NCI-H1436 treated with DMSO at 0.1 percent for 48 hours (cell line): Measurements from ENCODE around the gene KITLG.
A peak's percentile ranks its signal among the peaks of the same experiment; 100 is the strongest.
"Not testable (repeated sequence)": the region's sequence is repeated elsewhere in the genome, so short reads cannot be mapped to it uniquely, and the experiment has no call there.

Source experiments
- DNase-seq: peaks from one replicate; lab custom pipeline; 2025; lab: John Stamatoyannopoulos, UW

KITLG gene

GRCh38 chr12:88580051-88580871 lies at the start of gene KITLG:
Gene KITLG (minus strand): TSS chr12:88580471. CDS start chr12:88580278, 193 bp downstream.
- peak; percentile 50 for DNase-seq

GRCh38 chr12:88628856-88629509 lies 48.7 kb upstream of the KITLG start:
- no peak for DNase-seq

- not testable (repeated sequence) for DNase-seq
These were observed 47.8 kb upstream of the KITLG start for GRCh38 chr12:88628035-88628434.

DNA sequence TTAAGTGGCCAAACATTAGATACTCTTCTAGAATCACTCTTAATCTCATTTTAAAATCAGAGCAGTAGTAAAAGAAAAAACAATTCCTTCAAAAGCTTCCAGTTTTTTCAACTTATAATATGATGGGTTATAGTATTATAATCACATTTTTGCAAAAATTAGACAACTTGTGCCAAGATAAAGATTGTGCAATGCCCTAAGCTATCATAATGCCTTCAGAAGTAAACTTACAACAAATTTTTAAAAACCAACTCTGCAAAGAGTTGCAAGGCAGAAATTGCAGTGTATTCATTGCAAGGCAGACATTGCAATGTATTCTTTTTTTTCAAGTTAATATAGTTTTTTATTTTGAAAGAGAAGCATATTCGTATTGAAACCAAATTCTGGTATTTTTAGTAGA lies 47.2 kb upstream of the KITLG start:
- DNase-seq: no peak

GRCh38 chr12:88625356-88625755 lies 45.1 kb upstream of the KITLG start:
- DNase-seq: no peak

- DNase-seq: no peak
These were observed 44.6 kb upstream of the KITLG start for GRCh38 chr12:88624911-88625310.

DNA sequence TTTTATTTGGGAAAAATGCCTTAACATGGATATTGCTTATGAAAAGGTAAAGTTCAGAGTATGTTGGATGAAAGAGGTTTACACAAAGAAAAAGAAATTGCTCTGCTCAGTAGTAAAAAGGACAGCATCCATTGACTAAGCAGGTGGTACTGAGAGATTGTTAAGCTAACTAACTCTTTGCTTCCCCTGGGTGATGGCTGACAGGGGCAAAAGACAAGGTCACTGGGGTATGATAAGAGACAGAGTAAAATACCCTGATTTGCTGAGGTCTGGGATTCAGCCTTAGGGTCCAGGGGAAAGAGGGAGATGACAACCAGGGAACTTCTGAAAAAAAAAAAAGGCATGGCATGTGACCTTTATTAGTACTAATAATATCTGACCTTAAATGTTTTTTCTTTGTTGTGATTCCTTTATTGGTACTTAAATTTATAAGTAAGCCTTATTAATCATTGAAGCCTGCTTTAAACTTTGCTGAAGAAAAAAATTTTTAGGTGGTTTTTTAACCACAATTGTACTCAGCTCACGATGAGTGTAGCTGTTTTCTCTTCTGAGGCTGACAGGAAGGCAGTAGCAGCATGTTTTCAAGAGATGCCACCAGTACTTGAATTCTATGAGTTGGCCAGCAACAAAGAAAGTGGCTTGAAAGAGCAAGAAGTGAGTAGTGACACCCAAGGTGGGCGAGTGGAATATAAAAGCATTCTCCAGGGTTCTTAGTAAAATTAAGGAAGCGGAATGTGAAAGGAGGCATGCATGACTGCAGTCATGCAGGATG lies 43.7 kb upstream of the KITLG start:
- DNase-seq: no peak

DNA sequence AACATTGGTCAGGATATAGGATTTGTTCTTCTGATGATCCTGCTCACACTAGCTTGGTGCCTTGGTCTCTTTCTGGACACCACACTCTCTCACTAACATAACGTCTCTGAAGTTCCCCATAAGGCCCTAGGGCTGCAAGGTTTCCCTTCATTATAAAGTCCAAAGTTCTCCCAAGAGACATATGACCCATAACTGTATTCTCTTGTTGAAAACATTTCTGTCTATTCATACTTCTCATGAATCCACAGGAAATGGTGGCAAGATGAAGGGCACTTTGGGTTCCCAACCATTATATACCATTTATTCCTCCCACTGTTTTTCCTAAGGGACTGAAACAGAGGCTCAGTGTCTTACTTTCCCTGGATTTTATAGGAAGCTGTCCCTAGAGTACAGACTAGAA lies 37.1 kb upstream of the KITLG start:
- no peak for DNase-seq

DNA sequence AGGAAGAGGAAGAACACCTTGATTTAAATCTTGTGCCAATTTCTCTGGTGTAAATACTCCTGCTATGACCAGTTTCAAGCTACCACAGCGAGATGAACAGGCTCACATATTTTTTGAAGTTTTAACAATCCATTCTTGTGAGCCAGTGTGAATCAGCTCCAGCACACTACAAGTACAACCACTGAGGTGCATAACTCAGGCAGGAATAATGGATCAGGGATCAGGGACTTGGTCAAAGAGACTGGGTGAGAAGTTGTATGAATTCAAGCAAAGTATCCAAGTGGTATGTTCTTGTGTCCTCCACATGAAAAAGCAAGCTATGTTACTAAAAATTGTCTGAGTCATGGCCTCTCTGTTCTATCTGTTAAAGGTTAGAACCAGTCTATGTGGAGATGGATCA lies 35.2 kb upstream of the KITLG start:
- no peak for DNase-seq

- DNase-seq: no peak
These were observed 24.4 kb upstream of the KITLG start for GRCh38 chr12:88604646-88605045.

DNA sequence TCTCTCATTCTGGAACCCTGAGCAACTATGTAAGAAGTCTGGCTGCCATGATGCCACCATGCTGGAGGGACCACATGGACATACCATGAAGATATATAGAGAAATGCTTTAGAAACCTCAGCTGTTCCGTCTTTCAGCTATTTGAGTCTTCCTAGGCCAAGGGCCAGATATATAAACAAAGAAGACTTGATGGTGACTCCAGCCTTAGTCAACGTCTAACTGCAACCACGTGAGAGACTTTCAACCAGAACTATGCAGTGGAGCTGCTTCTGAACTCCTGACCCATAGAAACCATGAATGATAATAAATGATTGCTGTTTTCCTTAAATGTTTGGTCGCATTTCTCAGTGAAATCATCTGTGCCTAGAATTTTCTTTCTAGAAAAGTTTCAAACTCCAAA lies 20.0 kb upstream of the KITLG start:
- DNase-seq: no peak

DNA sequence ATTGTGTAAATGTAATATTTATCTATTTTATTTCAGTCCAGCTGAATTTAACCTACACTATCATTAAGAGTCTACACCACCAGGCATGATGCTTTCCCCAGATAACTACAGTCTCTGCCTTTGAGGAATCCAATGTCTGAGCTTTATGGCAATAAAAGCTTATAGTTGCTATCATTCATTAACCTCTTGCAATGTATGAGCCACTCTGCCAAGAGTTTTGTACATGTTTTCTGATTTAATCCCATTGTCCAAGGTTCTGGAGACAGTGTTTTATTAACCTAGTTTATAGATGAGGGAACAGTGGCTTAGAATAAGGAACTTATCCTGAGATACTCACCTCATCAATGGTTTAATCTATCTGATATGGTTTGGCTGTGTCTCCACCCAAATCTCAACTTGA lies 17.1 kb upstream of the KITLG start:
- DNase-seq: no peak

GRCh38 chr12:88595697-88596096 lies 15.4 kb upstream of the KITLG start:
- no peak for DNase-seq

DNA sequence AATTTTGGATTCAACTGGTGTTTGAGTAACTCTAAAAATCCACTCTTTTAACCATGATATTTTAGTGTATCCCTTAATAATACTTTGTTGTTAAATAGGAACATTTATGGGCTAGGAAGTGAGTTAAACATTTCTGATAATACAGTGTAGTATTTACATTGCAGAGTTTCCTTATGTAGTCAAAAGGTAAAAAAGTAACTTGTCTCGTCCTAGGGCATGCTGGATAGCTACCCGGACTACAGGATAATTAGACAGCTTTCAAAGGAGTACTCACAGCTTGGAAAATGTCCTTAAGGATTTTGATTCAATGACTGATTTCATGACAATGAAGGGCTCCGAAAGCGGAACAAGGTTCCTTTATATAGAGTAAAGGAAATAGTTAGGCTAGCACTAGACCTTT lies 14.5 kb upstream of the KITLG start:
- DNase-seq: no peak

- DNase-seq: no peak
These were observed 11.1 kb upstream of the KITLG start for GRCh38 chr12:88591343-88591742.

- DNase-seq: no peak
These were observed 10.6 kb upstream of the KITLG start for GRCh38 chr12:88590851-88591250.

DNA sequence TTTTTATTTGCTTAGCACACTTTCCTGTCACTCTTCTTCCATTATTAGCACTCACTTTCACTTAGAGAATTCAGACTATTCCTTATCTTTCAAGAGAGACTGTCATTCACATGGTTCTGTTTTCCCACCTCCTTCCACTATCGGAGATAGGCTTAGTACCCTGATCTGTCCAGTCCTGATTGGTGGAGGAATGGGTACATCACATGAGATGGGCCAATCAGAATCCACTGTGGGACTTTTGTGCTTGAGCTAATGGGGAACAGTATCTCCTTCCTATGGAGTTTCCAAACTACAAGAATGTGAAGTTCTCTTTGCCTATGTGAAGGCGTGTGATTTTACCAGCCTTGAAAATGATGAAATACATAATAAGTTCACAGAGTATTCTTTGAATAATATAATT lies 4.8 kb upstream of the KITLG start:
- DNase-seq: no peak

DNA sequence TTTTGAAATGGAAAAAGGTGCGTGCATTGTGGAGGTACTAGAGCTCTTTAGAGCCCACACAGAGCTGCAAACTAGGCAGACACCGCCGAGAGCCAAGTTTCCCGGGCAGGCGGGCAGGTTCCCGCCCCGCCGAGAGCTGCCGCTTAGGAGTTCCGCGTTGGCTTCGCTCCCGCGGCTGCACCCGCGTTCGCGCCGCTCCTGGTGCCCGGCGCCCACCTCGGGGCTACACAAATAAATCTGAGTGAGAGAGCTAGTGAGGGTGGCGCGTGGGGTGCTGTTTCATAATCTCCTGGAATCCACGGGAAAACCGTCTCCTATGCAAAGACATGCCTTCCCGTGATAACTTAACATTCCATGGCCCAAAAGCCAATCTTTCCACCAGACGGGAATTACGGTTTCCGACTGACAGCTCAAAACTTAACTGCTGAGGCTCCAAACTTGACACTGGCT lies 645 bp downstream of the KITLG start:
- DNase-seq: no peak

DNA sequence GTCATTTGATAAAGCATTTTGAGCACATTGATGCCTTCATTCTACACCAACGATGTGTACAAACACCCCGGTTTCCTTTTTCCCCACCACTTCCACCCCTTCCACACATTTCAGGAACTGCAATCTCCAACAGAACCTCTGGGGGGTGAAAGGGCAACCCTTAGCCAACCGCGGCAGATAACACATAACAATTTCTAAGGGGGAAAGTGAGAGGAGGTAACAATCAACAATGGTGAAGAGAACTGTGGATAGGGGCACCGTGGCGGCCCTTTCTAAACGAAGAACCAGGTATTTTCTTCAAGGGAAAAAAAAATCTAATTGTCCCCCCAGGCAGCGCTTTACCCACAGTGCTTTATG lies 1.1 kb downstream of the KITLG start:
- no peak for DNase-seq

- no peak for DNase-seq
These were observed 1.8 kb downstream of the KITLG start for GRCh38 chr12:88578276-88579160.

- no peak for DNase-seq
These were observed 2.7 kb downstream of the KITLG start for GRCh38 chr12:88577537-88577936.

DNA sequence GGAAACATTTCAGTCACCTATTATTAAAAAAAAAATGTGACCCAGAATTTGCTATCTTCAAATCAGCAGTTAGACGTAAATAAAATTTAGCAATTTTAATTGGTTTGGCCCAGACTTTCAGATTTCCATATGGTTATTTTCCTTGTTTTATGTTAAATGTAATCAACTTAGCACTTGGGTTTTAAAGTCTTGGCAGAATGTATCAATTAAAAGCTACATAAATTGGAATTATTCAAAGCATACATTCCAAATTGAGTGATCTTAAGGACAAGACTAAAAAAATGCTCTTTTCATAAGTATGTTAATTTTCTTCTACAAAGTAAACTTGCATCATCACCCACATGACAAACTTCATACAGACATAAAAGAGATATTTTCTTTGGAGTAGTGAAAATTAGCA lies 3.4 kb downstream of the KITLG start:
- no peak for DNase-seq
